HEK293 (cell line): ENCODE data around the gene RAB22A.

Experiments
- CTCF ChIA-PET: fragments of 350-600 bp; formaldehyde crosslinking; extraction: SDS; loops from one replicate; lab custom pipeline; 2021; ENCODE audit warnings: antibody characterized with exemption; lab: Yijun Ruan, JAX
- POLR2A ChIA-PET: fragments of 300-600 bp; formaldehyde crosslinking; extraction: SDS; loops from one replicate; lab custom pipeline; 2020; ENCODE audit warnings: antibody characterized with exemption, inconsistent platforms; lab: Yijun Ruan, JAX
- H3K27ac ChIP-seq: fragments of 200-500 bp; sonication (Bioruptor generic); 2 replicates; pipeline ENCODE4 v1.5.1; 2014; ENCODE audit warnings: low read depth, low read length, control low read depth, inconsistent platforms; ENCODE audit errors: extremely low read depth
- H3K36me3 ChIP-seq, 2 experiments: fragments of 200-500 bp in 1 of 2; sonication (Bioruptor generic) in 1 of 2; 1 replicate in 1 of 2; 2 replicates in 1 of 2; pipeline ENCODE4 v1.5.1; 2014 to 2017; ENCODE audit warnings: inconsistent platforms in 2 of 2, low read length in 2 of 2; ENCODE audit not compliant: control insufficient read depth in 2 of 2, insufficient read depth in 1 of 2
- H3K4me1 ChIP-seq: fragments of 200-500 bp; sonication (Bioruptor generic); 2 replicates; pipeline ENCODE4 v1.5.1; 2014; ENCODE audit warnings: mild to moderate bottlenecking, low read length, inconsistent platforms; ENCODE audit not compliant: control insufficient read depth, insufficient read depth
- H3K4me3 ChIP-seq: 2 replicates; pipeline ENCODE4 v1.5.1; 2011; ENCODE audit warnings: low read depth, mild to moderate bottlenecking, control low read depth, low read length, moderate library complexity
- H3K9me3 ChIP-seq: fragments of 200-500 bp; sonication (Bioruptor generic); 2 replicates; pipeline ENCODE4 v1.5.1; 2014; ENCODE audit warnings: low read depth, low read length, inconsistent platforms; ENCODE audit not compliant: control insufficient read depth, insufficient read depth
- BCL6B ChIP-seq: fragments of 450-650 bp; formaldehyde crosslinking; IDR thresholded peaks from 2 replicates; pipeline ENCODE4 v1.5.1; 2017; ENCODE audit warnings: missing biosample characterization, missing genetic modification characterization
- HIC1 ChIP-seq: fragments of 450-650 bp; formaldehyde crosslinking; IDR thresholded peaks from 2 replicates; pipeline ENCODE4 v1.5.1; 2016; ENCODE audit warnings: missing biosample characterization, missing genetic modification characterization
- OSR2 ChIP-seq: fragments of 450-650 bp; formaldehyde crosslinking; IDR thresholded peaks from 2 replicates; pipeline ENCODE4 v1.5.1; 2016; ENCODE audit warnings: missing biosample characterization, missing genetic modification characterization
- PATZ1 ChIP-seq: fragments of 450-650 bp; formaldehyde crosslinking; IDR thresholded peaks from 2 replicates; pipeline ENCODE4 v1.5.1; 2016; ENCODE audit warnings: missing biosample characterization, missing genetic modification characterization
- PBX3 ChIP-seq: sonication (generic); formaldehyde crosslinking; IDR thresholded peaks from 2 replicates; pipeline ENCODE4 v1.8.1; 2022; ENCODE audit warnings: mild to moderate bottlenecking, moderate library complexity, missing genetic modification reagents
- PRDM6 ChIP-seq: fragments of 450-650 bp; formaldehyde crosslinking; IDR thresholded peaks from 2 replicates; pipeline ENCODE4 v1.5.1; 2017; ENCODE audit warnings: missing biosample characterization, missing genetic modification characterization
- YY1 ChIP-seq: fragments of 450-650 bp; formaldehyde crosslinking; IDR thresholded peaks from 2 replicates; pipeline ENCODE4 v1.5.1; 2018; ENCODE audit warnings: missing biosample characterization, missing genetic modification characterization
- ZBTB44 ChIP-seq: fragments of 450-650 bp; IDR thresholded peaks from 2 replicates; pipeline ENCODE4 v1.5.1; 2018; ENCODE audit warnings: missing biosample characterization, mild to moderate bottlenecking, missing genetic modification characterization
- ZBTB6 ChIP-seq: fragments of 450-650 bp; formaldehyde crosslinking; IDR thresholded peaks from 2 replicates; pipeline ENCODE4 v1.5.1; 2017; ENCODE audit warnings: missing biosample characterization, missing genetic modification characterization
- ZNF133 ChIP-seq: fragments of 450-650 bp; formaldehyde crosslinking; IDR thresholded peaks from 2 replicates; pipeline ENCODE4 v1.5.1; 2016; ENCODE audit warnings: missing biosample characterization, missing genetic modification characterization
- ZNF184 ChIP-seq: fragments of 450-650 bp; IDR thresholded peaks from 2 replicates; pipeline ENCODE4 v1.5.1; 2018; ENCODE audit warnings: missing biosample characterization, mild to moderate bottlenecking, missing genetic modification characterization
- ZNF423 ChIP-seq: fragments of 450-650 bp; formaldehyde crosslinking; IDR thresholded peaks from 2 replicates; pipeline ENCODE4 v1.5.1; 2016; ENCODE audit warnings: missing biosample characterization, missing genetic modification characterization
- ZNF48 ChIP-seq: fragments of 450-650 bp; formaldehyde crosslinking; IDR thresholded peaks from 2 replicates; pipeline ENCODE4 v1.5.1; 2016; ENCODE audit warnings: missing biosample characterization, missing genetic modification characterization
- ZNF629 ChIP-seq: fragments of 450-650 bp; formaldehyde crosslinking; IDR thresholded peaks from 2 replicates; pipeline ENCODE4 v1.5.1; 2017; ENCODE audit warnings: missing biosample characterization, missing genetic modification characterization
- ZNF776 ChIP-seq: fragments of 450-650 bp; formaldehyde crosslinking; IDR thresholded peaks from 2 replicates; pipeline ENCODE4 v1.5.0; 2017; ENCODE audit warnings: missing biosample characterization, missing genetic modification characterization, borderline replicate concordance

Gene RAB22A

GRCh38 chr20:58268936-58269619, 40.4 kb upstream of the RAB22A start:
- POLR2A ChIA-PET, result no interaction called here
- H3K27ac ChIP-seq, result no peak overlapping the region
- H3K4me1 ChIP-seq, result peaks cover 3% of the 10 kb centered on the region; the same call in 1 of the 2 replicates
- TF ChIP-seq YY1 (no peak), ZNF184 (no peak), ZNF423 (tag by site-specific recombination) (no peak), PBX3 (CRISPR knock-in tag) (no peak), PATZ1 (tag by site-specific recombination) (no peak), ZNF776 (no peak), ZNF48 (tag by site-specific recombination) (no peak), ZNF629 (tag by site-specific recombination) (no peak)
- CTCF ChIA-PET, result interaction anchor here (0.6 to 0.9 kb wide), 3 partner anchors 33 to 1415 kb away, joined by 3 to 9 read pairs (median 3); no protein-coding TSS in a partner anchor
- no peaks in the 10 kb centered on the region for H3K9me3 ChIP-seq
- peaks cover 0 to 35% of the 10 kb centered on the region in 2 experiments; a peak in 2 of 3 replicates for H3K36me3 ChIP-seq
- H3K4me3 ChIP-seq, result no peak overlapping the region

- Histone ChIP-seq H3K9me3 (no peaks in the 10 kb centered on the region), H3K36me3 (peaks cover 0 to 17% of the 10 kb centered on the region in 2 experiments; a peak in 2 of 3 replicates), H3K4me3 (no peak overlapping the region), H3K4me1 (peaks cover 3% of the 10 kb centered on the region; the same call in 1 of the 2 replicates), H3K27ac (no peak overlapping the region)
- ChIA-PET CTCF (interaction anchor here (0.6 to 1.1 kb wide), 2 partner anchors 46 to 98 kb away, joined by 3 to 4 read pairs; no protein-coding TSS in a partner anchor), POLR2A (interaction anchor here (0.6 kb wide), 1 partner anchor 38 kb away, joined by 3 read pairs; no protein-coding TSS in a partner anchor)
- peak; percentile 78 for TF ChIP-seq PRDM6 (tag by site-specific recombination)
- peak; percentile 46; the same call in 1 of the 2 replicates for TF ChIP-seq ZBTB44 (tag by site-specific recombination)
- TF ChIP-seq PATZ1 (tag by site-specific recombination), result no peak
- peak; percentile 55; the same call in 1 of the 2 replicates for TF ChIP-seq ZBTB6 (tag by site-specific recombination)
- TF ChIP-seq OSR2 (tag by site-specific recombination), result peak; percentile 48; the same call in 1 of the 2 replicates
- TF ChIP-seq BCL6B (tag by site-specific recombination), result no peak
- no peak for TF ChIP-seq HIC1 (tag by site-specific recombination)
- TF ChIP-seq ZNF133 (tag by site-specific recombination), result no peak
Measured at GRCh38 chr20:58271606-58272351, 37.7 kb upstream of the RAB22A start.
